Type B pancreatic cell (in vitro differentiated cells): Measurements from ENCODE around the gene TPSG1. TPM values are rescaled to one million over a fixed set of nuclear protein-coding genes. Genes with fewer than 3 reads are reported as not detected.
A peak's percentile ranks its signal among the peaks of the same experiment; 100 is the strongest.

ENCODE experiments used
- DNase-seq: peaks from one replicate; pipeline ENCODE4 v3.0.0; 2021; ENCODE audit warnings: mixed read lengths; ENCODE audit not compliant: unreplicated experiment; ENCODE audit errors: extremely low spot score
- H3K27ac Mint-ChIP-seq: 2 replicates; pipeline ENCODE4 v1.8.0; 2021; ENCODE audit warnings: mild to moderate bottlenecking, mixed read lengths
- H3K27me3 Mint-ChIP-seq: 2 replicates; pipeline ENCODE4 v1.8.0; 2021; ENCODE audit warnings: mixed read lengths
- H3K36me3 Mint-ChIP-seq: 2 replicates; pipeline ENCODE4 v1.8.0; 2021; ENCODE audit warnings: mixed read lengths
- H3K4me1 Mint-ChIP-seq: one replicate; pipeline ENCODE4 v1.8.0; 2021; ENCODE audit warnings: mixed read lengths; ENCODE audit not compliant: unreplicated experiment
- H3K4me3 Mint-ChIP-seq: 2 replicates; pipeline ENCODE4 v1.8.0; 2021; ENCODE audit warnings: mild to moderate bottlenecking, mixed read lengths
- H3K9me3 Mint-ChIP-seq: 2 replicates; pipeline ENCODE4 v1.8.0; 2021; ENCODE audit warnings: mixed read lengths
- total RNA-seq: library from RNA; stranded (reverse); gene quantifications from 2 replicates; pipeline ENCODE4 v1.2.1, GENCODE V29; 2021; ENCODE audit warnings: low replicate concordance
- TF ChIP-seq, protein P1 (sequence below): fragments of 200-600 bp; sonication (generic); conservative IDR thresholded peaks from 2 replicates; pipeline ENCODE4 v1.5.0; 2021; ENCODE audit warnings: antibody characterized with exemption, mild to moderate bottlenecking

Gene TPSG1
- total RNA-seq, 1 donor from 2014 or later, result not detected

DNA sequence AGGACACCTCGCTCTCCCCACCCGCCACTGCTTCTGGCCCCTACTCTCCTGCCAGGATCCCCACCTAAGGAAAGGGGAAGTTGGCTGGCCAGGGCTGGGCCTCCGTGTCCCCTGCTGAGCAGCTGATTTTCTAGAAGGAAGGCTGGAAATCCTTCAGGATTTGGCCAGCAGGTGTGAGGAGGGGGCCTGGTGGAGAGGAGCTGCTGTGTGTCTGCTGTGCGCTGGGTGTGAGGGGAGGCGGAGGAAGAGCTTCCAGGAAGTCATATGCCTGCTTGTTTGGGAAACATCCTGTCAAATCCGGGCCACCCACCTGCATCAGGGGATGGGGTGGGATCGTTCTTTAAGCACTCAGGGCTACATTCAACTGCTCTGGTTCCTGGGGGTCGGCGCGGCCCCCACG, 28.6 kb downstream of the TPSG1 start:
- Mint-ChIP-seq H3K36me3 (peaks cover 3% of the 10 kb centered on the region), H3K27me3 (no peaks in the 10 kb centered on the region), H3K4me1 (no peaks in the 10 kb centered on the region), H3K4me3 (no peak overlapping the region), H3K9me3 (no peaks in the 10 kb centered on the region), H3K27ac (no peak overlapping the region)
- no peak for DNase-seq
- TF ChIP-seq, protein P1, sequence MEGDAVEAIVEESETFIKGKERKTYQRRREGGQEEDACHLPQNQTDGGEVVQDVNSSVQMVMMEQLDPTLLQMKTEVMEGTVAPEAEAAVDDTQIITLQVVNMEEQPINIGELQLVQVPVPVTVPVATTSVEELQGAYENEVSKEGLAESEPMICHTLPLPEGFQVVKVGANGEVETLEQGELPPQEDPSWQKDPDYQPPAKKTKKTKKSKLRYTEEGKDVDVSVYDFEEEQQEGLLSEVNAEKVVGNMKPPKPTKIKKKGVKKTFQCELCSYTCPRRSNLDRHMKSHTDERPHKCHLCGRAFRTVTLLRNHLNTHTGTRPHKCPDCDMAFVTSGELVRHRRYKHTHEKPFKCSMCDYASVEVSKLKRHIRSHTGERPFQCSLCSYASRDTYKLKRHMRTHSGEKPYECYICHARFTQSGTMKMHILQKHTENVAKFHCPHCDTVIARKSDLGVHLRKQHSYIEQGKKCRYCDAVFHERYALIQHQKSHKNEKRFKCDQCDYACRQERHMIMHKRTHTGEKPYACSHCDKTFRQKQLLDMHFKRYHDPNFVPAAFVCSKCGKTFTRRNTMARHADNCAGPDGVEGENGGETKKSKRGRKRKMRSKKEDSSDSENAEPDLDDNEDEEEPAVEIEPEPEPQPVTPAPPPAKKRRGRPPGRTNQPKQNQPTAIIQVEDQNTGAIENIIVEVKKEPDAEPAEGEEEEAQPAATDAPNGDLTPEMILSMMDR, result no peak

DNA sequence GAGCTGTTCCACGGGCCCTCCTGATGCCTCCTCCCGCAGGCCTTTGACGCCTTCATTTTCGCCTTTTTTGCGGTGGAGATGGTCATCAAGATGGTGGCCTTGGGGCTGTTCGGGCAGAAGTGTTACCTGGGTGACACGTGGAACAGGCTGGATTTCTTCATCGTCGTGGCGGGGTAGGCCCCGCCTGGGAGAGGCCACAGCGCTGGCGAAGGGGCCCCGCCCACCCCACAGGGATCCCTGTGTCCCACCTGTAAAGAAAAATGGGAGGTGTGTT, 29.7 kb downstream of the TPSG1 start:
- no peak overlapping the region for H3K4me3 Mint-ChIP-seq
- no peaks in the 10 kb centered on the region for H3K9me3 Mint-ChIP-seq
- peaks cover 3% of the 10 kb centered on the region for H3K36me3 Mint-ChIP-seq
- no peak for DNase-seq
- TF ChIP-seq, protein P1, result no peak
- no peaks in the 10 kb centered on the region for H3K27me3 Mint-ChIP-seq
- no peaks in the 10 kb centered on the region for H3K4me1 Mint-ChIP-seq
- H3K27ac Mint-ChIP-seq, result no peak overlapping the region

DNA sequence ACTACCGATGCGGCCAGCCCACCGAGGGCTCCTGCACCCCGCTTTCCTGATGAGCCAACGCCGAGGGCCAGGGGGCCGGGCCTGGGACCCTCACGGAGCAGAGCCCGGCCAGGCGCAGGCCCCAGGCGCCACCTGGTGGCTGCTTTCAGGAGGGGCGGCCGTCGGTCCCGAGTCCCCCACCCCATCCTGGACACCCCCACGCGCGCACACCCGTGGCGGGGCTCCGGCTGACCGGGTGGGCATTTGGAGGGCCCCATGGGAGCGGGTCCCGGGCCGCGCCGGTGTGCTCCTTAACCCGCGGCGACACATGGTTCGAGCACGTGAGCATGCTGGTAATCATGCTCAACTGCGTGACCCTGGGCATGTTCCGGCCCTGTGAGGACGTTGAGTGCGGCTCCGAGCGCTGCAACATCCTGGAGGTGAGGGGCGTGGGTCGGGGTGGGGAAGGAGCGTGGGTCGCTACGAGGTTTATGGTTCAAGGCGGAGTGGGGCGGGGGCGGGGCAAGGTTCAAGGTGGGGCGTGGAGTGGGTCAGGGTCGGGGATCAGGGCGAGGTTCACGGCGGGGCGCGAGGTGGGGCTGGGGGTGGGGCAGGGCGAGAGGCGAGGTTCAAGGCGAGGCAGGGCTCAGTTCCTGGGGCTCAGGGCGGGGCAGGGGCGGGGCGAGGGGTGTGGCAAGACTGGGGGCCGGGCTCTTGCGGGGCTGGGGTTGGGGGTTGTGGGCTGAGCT, 30.2 kb downstream of the TPSG1 start:
- H3K9me3 Mint-ChIP-seq, result no peaks in the 10 kb centered on the region
- no peak for DNase-seq
- H3K27me3 Mint-ChIP-seq, result no peaks in the 10 kb centered on the region
- TF ChIP-seq, protein P1, result peak; percentile 96
- H3K4me1 Mint-ChIP-seq, result no peaks in the 10 kb centered on the region
- no peak overlapping the region for H3K4me3 Mint-ChIP-seq
- peaks cover 2% of the 10 kb centered on the region for H3K36me3 Mint-ChIP-seq
- H3K27ac Mint-ChIP-seq, result no peak overlapping the region

DNA sequence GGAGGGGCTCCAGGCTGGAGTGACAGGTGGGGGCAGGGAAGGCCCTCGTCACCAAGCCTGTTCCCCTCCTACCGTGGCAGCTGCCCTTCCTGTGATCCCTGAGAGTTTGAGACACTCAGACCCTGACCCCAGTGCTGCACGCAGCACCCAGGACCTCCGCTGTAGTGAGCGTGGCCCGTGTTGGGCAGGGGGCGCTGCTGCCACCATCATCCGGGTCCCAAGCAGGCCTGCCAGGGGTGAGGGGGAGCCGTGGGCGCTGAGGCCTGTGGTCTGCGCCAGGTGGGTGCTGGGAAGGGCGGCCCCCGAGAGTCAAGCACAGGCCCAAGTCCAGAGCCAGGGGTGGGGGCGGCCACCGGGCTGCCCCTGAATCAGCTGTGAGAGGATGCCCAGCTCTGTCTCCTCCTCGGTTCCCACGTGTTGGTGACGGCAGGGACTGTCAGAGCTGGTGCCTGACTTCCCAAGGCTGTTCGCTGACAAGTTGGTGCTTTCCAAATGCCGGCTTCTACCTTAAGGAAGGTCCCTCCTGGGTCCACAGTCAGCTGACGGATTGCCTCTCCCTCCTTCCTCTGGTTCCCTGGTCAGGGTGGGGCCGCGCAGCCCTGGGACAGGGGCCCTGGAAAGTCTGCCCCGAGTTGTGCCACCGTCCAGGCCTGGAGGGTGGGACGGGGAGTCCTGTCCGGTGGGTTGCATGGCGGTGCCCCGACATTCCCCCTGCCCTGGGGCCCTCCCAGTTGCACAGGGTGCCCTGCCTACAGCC, 31.1 kb downstream of the TPSG1 start:
- Mint-ChIP-seq H3K36me3 (no peaks in the 10 kb centered on the region), H3K27me3 (no peaks in the 10 kb centered on the region), H3K9me3 (no peaks in the 10 kb centered on the region), H3K27ac (no peak overlapping the region), H3K4me3 (no peak overlapping the region), H3K4me1 (no peaks in the 10 kb centered on the region)
- DNase-seq, result no peak
- TF ChIP-seq, protein P1, result no peak

DNA sequence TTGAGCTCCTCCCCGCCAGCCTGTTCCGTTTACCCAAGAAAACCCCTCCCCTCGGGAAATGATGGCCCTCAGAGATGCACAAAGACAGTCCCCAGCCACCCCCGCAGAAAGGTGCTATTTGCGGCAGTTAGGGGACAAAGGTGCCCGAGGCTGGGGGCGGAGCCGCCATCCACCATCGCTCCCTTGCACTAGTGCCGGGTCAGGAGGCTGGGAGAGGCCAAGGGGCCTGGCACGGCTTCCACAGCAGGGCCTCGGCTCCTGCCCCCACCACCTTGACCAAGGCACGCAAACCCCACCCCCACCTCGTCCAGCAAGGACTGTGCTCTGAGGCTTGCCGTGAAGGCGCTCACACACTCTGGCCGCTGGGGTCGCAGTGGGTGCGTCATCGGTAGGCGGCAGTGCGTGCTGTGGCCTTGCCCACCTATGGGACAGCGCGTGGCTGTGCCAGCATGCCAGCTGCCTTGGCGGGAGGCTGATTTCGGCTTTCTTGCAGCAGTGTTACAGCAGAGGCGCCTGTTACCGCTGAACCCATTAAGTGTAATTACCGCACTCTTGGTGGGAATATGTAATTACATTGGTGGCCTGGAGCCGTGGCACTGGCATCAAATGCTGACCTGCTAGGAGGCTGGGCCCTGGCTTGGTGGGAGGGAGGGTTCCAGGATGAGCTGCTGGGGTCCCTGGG, 31.8 kb downstream of the TPSG1 start:
- Mint-ChIP-seq H3K27me3 (no peaks in the 10 kb centered on the region), H3K4me3 (no peak overlapping the region), H3K4me1 (no peaks in the 10 kb centered on the region), H3K9me3 (no peaks in the 10 kb centered on the region), H3K36me3 (no peaks in the 10 kb centered on the region), H3K27ac (no peak overlapping the region)
- TF ChIP-seq, protein P1, result no peak
- no peak for DNase-seq
